Stimulated activated CD4-positive, alpha-beta T cell treated with anti-CD3 and anti-CD28 coated beads, TNF-alpha, amount 100 ng/mL, for 1 hour (primary cell): ENCODE results near the gene LMF1.
"Not testable (repeated sequence)": the region's sequence is repeated elsewhere in the genome, so short reads cannot be mapped to it uniquely, and the experiment has no call there.

Experiments used
- DNase-seq, 3 donors: peaks; one replicate each; pipeline ENCODE4 v3.0.0-alpha.2; 2020; ENCODE audit warnings: low read depth in 3 of 3, low spot score in 1 of 3

Gene LMF1

GRCh38 chr16:897701-898100 lies 73.1 kb downstream of the LMF1 start:
- no peak for DNase-seq

GRCh38 chr16:897200-897543 lies 73.6 kb downstream of the LMF1 start:
- no peak for DNase-seq

- no peak for DNase-seq
Observed at GRCh38 chr16:896261-897199, 74.3 kb downstream of the LMF1 start.

- no peak for DNase-seq
Observed at GRCh38 chr16:895371-895770, 75.4 kb downstream of the LMF1 start.

GRCh38 chr16:894841-895240 lies 75.9 kb downstream of the LMF1 start:
- no peak for DNase-seq

DNA sequence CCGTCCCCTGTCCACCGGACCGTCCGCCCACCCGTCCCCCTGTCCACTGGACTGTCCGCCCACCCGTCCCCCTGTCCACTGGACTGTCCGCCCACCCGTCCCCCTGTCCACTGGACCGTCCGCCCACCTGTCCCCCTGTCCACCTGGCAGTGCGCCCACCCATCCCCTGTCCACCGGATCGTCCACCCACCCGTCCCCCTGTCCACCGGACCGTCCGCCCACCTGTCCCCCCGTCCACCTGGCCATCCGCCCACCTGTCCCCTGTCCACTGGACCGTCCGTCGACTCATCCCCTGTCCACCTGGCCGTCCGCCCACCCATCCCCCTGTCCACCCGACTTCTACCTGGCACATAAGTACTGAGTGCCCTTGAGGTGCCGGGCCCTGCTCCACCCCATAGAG lies 76.6 kb downstream of the LMF1 start:
- DNase-seq = no peak

- no peak for DNase-seq
Observed at GRCh38 chr16:893360-893759, 77.4 kb downstream of the LMF1 start.

DNA sequence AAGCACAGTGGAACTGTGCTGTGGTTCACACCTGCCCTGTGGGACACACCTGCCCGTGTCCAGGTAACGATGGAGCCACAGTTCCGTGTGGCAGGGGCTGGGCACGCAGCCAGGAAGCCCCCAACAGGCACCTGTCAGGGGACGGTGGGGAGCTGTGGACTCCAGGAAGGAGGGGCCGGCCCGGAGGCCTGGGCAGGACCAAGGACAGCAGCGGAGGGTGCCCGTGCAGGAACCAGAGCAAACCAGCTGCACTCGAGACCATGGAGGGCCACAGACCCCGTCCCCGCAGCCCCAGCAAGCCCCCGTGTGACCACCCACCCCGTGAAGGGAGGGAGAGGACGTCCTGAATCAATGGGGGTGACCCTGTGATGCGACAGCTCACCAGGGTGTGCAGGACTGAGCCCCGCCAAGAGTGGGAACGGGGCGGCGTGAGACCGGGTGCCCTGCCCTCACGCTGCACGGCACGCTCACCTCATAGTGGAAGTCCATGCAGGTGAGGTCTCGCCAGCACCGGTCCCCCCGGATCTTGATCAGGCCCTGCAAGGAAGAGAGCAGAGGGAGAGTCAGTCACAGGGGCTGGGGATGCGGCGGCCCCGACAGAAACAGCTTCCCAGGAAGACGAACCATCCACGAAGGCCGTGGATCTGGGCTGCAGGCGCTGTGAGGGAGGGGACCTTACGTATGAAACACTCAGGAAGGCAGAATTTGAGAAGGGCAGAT lies 78.1 kb downstream of the LMF1 start:
- DNase-seq = no peak

DNA sequence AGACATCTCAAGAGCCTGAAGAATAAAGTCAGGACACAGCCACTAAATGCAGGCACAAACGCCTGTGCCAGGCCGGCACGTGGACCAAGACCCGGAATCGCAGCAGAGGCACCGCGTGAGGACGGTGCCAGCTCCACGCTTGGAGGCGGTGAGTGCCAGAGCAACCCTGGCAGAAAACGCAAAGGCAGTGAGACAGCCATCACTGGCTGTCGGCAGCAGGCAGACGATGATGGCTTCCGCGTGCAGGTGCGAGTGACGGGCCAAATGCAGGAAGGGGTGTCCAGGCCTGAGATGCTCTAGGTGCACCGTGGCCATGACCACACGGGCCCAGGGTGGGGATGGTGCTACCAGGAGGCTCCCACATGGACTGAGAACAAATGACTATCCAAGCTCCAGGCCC lies 78.8 kb downstream of the LMF1 start:
- DNase-seq = no peak

DNA sequence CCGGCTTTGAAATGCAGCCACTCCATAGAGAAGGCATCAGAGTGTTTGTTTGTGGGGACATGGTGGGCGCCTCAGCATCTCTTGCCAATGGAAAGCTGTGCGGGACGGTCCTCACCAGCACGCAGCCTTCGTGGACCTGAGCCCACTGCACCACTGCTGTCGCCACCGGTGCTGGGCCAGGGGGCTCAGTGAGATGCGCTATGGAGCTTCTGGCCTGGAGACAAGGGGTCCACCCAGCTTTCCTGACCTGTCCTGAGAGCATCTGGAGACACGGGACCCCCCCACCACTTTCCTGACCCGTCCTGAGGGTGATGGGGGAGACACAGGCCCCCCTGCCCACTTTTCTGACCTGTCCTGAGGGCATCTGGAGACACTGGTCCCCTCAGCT lies 79.4 kb downstream of the LMF1 start:
- DNase-seq = no peak

DNA sequence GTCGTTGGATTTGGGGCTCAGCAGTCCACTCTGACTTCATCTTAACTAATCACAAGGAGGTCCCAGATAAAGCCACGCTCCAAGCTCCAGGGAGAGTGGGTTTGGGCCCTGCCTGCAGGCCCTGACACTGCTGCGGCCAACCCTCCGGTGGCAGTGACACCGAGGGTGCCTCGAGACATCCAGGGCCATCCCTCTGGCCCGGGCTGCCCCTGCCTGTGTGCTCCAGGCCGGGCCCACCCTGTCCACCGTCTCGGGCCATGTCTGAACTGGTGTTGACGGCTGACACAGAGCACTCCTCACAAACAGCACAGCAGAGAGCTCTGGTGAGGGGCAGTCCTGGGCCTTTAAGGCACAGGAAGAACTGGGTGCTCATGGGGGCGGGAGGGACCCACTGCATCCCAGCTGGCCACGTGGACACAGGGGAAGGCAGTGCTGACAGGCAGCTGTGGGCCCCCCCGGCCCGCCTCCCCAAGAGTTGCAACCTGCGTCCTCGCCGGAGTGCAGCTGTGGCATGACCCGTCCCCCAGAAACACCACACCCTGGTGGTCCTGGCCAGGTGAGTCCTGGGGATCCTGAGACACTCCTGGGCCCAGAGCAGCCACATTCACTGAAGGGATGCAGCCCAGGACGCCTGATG lies 80.0 kb downstream of the LMF1 start:
- no peak for DNase-seq

DNA sequence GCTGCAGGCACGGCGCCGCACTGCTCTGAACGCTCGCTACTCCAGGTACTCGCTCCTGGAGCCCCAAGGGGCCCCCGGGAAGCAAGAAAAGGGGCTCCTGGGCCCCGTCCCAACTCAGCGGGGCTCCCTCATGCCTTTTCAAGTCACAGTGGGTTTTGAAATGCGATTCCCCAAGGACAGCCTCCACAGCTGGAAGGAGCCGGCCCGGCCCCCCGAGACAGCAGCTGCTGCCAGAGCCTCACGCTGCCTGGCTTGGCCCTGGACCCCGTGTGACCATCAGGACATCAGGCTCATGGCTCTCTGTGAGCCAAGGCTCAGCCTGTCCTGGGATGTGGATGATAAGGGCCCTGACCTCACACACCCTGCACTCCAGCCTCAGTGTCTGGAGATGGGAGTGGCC lies 80.6 kb downstream of the LMF1 start:
- DNase-seq = no peak

- DNase-seq = no peak
Observed at GRCh38 chr16:889586-889985, 81.2 kb downstream of the LMF1 start.

- no peak for DNase-seq
Observed at GRCh38 chr16:888901-889570, 81.7 kb downstream of the LMF1 start.

- DNase-seq = not testable (repeated sequence)
Observed at GRCh38 chr16:888456-888855, 82.3 kb downstream of the LMF1 start.

DNA sequence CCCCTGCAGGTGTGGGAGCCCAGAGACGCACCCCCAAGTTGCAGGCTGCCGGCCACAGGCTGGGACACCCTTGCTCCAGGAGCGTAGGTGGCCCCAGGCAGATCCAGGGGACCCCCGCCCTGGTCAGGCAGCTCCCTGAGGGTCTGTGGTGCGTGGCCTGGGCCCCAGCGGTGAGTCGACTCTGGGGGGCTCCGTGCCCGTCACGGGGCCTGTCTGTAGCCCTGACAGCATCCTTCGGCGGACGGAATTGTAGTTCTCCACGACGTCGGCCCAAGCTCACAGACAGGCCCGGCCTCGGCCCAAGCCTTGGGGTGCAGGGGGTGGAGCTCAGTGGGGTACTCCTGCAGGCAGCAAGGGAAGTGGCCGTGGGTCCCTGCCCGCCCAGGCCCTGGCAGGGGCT lies 82.9 kb downstream of the LMF1 start:
- no peak for DNase-seq

DNA sequence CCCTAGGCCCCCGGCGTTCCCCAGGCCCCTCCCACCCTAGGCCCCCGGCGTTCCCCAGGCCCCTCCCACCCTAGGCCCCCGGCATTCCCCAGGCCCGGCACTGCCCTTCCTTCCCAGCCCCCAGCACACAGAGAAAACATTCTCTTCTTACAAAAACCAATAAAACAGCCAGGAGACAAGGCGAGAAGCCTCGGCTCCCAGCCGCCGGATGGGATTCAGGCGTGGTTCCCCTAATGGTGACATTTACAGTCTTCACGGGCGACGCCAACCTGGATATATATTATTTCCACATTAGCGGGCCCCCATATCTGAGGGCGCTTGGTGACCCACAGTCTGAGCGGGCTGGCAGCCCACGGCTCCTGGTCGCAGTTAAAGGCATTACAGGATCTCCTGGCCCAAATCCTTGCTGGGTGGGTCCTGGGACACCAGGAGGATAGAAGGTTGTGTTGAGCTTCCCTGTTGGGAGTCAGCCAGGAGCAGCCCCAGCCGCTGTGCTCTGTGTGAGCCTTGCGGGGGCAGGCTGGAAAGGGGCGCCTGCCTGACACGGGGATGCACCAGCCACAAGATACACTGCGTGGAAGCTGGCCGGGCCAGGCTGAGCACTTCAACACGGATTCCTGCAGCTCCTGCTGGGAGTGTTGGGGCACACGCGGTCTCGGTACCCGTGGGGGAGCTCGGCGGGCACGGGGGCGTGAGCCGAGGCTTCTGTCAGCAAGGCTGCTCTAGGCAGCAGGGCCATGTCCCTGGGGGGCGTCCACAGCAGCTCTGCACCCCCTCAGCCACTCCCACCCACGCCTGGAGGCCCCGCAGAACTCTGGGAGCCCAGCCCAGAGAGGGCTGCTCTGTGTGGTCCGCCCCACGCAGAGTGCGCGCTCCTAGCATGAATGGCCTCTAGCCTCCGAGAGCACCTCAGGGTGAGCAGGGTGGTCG lies 83.7 kb downstream of the LMF1 start:
- no peak for DNase-seq

DNA sequence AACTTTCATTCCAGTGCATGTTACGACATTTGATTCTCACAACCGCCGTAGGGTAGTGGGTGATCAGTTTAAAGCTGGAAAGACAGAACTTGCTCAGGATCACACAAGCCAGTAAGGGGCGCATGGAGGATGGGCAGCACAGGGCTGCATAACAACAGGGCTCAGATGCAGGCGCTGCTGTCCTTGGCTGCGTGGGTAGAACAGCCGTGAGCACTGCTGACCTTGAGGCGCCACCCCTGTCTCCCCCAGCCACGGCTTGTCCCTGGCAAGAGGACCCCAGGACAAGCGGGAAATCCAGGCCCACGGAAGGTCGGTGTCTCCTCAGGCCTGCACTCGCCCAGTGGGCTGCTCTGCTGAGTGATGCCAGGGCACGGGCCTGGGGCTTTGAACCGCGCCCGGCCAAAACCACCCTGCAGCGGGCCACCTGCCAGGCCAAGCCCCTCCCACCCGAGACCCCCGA lies 84.7 kb downstream of the LMF1 start:
- DNase-seq = no peak

DNA sequence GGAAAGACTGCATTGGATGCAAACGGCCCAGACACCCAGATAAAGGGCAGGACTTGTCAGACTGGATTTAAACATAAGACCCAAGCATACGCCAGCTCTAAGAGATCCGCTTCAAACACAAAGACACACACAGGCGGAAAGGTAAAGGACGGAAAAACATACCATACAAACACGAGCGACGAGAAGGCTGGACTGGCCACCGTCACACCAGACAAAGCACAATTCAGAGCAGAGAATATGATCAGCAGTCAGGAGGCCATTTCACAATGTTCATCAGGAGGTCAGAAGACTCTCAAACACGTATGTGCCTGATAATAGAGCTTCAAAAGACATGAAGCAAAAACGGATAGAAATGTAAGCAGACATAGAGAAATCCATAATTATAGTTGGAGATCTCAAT lies 85.4 kb downstream of the LMF1 start:
- DNase-seq = no peak

GRCh38 chr16:884232-884631 lies 86.6 kb downstream of the LMF1 start:
- no peak for DNase-seq
